ENCODE measurements around the gene DGKK. TPM values are rescaled to one million over a fixed set of nuclear protein-coding genes. Genes with fewer than 3 reads are reported as not detected.

The DGKK gene
- total RNA-seq, 1 experiment from 2014 or later, result not detected

DNA sequence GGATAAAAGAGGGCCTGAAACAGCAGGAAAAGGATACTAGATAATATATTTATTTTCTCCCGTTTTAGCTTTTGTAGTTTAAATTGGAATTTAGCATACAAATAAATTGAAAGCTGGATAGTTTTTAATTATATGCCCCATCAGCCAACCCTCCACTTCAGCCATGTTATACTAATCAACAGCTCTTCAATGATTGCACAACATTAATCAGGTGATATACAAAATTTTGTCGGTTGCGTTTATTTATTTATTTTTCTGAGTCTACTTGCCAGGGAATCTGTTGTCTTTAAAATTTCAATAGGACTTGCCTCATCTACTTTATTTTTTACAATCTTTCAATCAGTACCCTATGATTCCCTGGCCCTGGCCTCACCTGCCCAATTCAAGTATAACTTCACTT lies 12.1 kb downstream of the DGKK start:
- Mint-ChIP-seq H3K4me3 (ENCODE audit: unreplicated experiment) (no peak overlapping the region), H3K36me3 (ENCODE audit: insufficient read depth, unreplicated experiment) (no peaks in the 10 kb centered on the region), H3K4me1 (ENCODE audit: insufficient read depth, unreplicated experiment) (no peaks in the 10 kb centered on the region), H3K9me3 (ENCODE audit: unreplicated experiment) (no peaks in the 10 kb centered on the region), H3K27ac (ENCODE audit: low read depth, unreplicated experiment) (no peak overlapping the region), H3K27me3 (ENCODE audit: insufficient read depth, unreplicated experiment) (peaks cover 84% of the 10 kb centered on the region)
- intact Hi-C loops (cut with micrococcal nuclease), result no loop called here
- TF ChIP-seq, protein P1, sequence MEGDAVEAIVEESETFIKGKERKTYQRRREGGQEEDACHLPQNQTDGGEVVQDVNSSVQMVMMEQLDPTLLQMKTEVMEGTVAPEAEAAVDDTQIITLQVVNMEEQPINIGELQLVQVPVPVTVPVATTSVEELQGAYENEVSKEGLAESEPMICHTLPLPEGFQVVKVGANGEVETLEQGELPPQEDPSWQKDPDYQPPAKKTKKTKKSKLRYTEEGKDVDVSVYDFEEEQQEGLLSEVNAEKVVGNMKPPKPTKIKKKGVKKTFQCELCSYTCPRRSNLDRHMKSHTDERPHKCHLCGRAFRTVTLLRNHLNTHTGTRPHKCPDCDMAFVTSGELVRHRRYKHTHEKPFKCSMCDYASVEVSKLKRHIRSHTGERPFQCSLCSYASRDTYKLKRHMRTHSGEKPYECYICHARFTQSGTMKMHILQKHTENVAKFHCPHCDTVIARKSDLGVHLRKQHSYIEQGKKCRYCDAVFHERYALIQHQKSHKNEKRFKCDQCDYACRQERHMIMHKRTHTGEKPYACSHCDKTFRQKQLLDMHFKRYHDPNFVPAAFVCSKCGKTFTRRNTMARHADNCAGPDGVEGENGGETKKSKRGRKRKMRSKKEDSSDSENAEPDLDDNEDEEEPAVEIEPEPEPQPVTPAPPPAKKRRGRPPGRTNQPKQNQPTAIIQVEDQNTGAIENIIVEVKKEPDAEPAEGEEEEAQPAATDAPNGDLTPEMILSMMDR (IDR thresholded peaks at IDR 0.05; ENCODE audit: unreplicated experiment), result no peak
- ChIA-PET CTCF (no interaction called here), POLR2A (no interaction called here)
- DNase-seq (ENCODE audit: unreplicated experiment), result no peak
- no TSS peak for BruUV-seq (replicated peaks)

DNA sequence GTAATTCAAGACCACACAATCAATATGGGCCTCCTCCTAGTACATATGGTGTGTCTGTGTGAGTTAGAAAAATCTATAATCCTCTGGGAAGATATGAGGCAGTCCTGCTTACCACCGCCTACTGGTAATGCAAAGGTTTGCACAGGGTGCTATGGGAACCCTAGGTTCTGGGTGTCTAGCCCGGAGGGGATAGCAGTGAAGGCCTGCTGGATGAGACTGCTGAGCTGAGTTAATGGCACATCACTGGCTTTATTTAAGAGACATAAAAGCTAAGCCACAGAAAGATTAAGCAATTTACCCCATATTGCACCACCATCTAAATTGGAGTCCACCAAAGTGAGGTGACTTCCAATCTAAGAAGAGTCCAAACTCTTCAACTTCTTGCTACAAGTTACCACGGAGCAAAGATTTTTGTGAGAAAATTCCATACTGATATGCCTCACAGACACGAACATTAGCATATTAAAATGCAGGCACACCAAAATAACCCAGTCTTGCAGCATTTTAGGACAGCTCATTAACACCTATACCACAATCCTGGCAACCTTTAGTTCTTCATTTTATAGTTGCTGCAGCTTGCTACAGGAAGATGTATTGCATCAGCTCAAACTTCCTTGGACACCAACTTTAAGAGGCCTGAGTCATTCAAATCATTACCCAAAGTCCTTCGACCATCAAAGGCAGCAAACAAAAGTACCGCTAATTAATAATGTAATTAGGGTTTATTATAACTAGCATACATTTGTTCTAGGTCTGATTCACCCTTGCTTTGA lies 13.7 kb downstream of the DGKK start:
- no peaks in the 10 kb centered on the region for H3K9me3 Mint-ChIP-seq (ENCODE audit: unreplicated experiment)
- H3K4me3 Mint-ChIP-seq (ENCODE audit: unreplicated experiment), result no peak overlapping the region
- peak; percentile 11 for DNase-seq (ENCODE audit: unreplicated experiment)
- ChIA-PET CTCF (interaction anchor here (0.6 kb wide), 1 partner anchor 82 kb away, joined by 3 read pairs; no protein-coding TSS in a partner anchor), POLR2A (no interaction called here)
- TF ChIP-seq, protein P1 (IDR thresholded peaks at IDR 0.05; ENCODE audit: unreplicated experiment), result no peak
- H3K27ac Mint-ChIP-seq (ENCODE audit: low read depth, unreplicated experiment), result no peak overlapping the region
- H3K36me3 Mint-ChIP-seq (ENCODE audit: insufficient read depth, unreplicated experiment), result no peaks in the 10 kb centered on the region
- H3K4me1 Mint-ChIP-seq (ENCODE audit: insufficient read depth, unreplicated experiment), result no peaks in the 10 kb centered on the region
- BruUV-seq (replicated peaks), result no TSS peak
- intact Hi-C loops (cut with micrococcal nuclease), result no loop called here
- peaks cover 84% of the 10 kb centered on the region for H3K27me3 Mint-ChIP-seq (ENCODE audit: insufficient read depth, unreplicated experiment)

DNA sequence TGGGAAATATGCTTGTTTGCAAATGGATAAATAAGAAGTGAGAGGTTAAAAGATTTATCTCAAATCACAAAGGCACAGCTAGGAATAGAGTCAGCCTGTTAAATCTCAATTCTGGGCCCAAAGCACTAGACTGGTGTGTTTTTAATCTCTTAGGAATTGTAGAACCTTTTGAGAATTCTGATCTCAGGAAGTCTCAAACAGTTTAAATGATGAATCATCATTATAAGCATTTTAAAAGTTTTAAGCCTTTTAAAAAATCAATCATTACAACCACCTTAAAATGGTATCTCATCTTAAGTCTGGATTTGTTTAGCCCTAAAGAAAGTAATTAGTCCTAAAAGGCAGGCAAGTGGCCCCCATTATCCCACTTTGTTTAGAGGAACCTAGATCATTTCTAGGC lies 17.8 kb downstream of the DGKK start:
- Mint-ChIP-seq H3K4me1 (ENCODE audit: insufficient read depth, unreplicated experiment) (no peaks in the 10 kb centered on the region), H3K36me3 (ENCODE audit: insufficient read depth, unreplicated experiment) (no peaks in the 10 kb centered on the region), H3K27me3 (ENCODE audit: insufficient read depth, unreplicated experiment) (peaks cover 63% of the 10 kb centered on the region), H3K9me3 (ENCODE audit: unreplicated experiment) (peaks cover 12% of the 10 kb centered on the region), H3K27ac (ENCODE audit: low read depth, unreplicated experiment) (no peak overlapping the region), H3K4me3 (ENCODE audit: unreplicated experiment) (no peak overlapping the region)
- no peak for DNase-seq (ENCODE audit: unreplicated experiment)
- no TSS peak for BruUV-seq (replicated peaks)
- CTCF ChIA-PET, result no interaction called here
- intact Hi-C loops (cut with micrococcal nuclease), result no loop called here
- POLR2A ChIA-PET, result no interaction called here
- TF ChIP-seq, protein P1 (IDR thresholded peaks at IDR 0.05; ENCODE audit: unreplicated experiment), result no peak

DNA sequence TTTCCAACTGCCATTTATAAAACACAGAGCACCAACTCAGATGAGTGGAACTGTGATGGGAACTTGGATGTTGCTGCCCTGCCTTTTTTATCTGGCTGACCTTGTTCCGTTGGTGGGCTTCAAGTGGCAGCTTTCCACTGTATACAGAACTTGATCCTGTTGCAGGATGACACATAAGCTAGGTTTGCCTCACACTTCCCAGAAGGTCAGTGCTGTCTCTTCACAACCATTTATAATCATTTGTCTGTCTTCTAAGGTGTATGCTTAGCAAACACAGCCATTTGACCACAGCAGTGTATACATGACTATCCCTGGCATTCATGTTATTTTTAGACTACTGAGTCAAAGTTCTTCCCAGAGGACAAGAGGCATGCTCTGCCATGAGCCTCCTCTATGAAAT lies 20.3 kb downstream of the DGKK start:
- Mint-ChIP-seq H3K36me3 (ENCODE audit: insufficient read depth, unreplicated experiment) (no peaks in the 10 kb centered on the region), H3K4me1 (ENCODE audit: insufficient read depth, unreplicated experiment) (no peaks in the 10 kb centered on the region), H3K9me3 (ENCODE audit: unreplicated experiment) (peaks cover 12% of the 10 kb centered on the region), H3K27ac (ENCODE audit: low read depth, unreplicated experiment) (no peak overlapping the region), H3K27me3 (ENCODE audit: insufficient read depth, unreplicated experiment) (peaks cover 65% of the 10 kb centered on the region), H3K4me3 (ENCODE audit: unreplicated experiment) (no peak overlapping the region)
- no TSS peak for BruUV-seq (replicated peaks)
- DNase-seq (ENCODE audit: unreplicated experiment), result no peak
- TF ChIP-seq, protein P1 (IDR thresholded peaks at IDR 0.05; ENCODE audit: unreplicated experiment), result no peak
- intact Hi-C loops (cut with micrococcal nuclease), result no loop called here
- ChIA-PET CTCF (no interaction called here), POLR2A (no interaction called here)

All from MCF 10A (cell line).